GM18511 (cell line): ENCODE data around the gene SCG3.

Source experiments
- ATAC-seq: cut with Tn5 transposase; IDR thresholded peaks from one replicate; pipeline ENCODE4 v1.9.1; 2021; ENCODE audit warnings: mild to moderate bottlenecking, moderate library complexity; ENCODE audit not compliant: unreplicated experiment

Gene SCG3

GRCh38 chr15:51755790-51756189 is 74.5 kb downstream of the SCG3 start:
- no peak for ATAC-seq

GRCh38 chr15:51756482-51756881 is 75.2 kb downstream of the SCG3 start:
- ATAC-seq, result no peak

GRCh38 chr15:51757450-51757849 is 76.1 kb downstream of the SCG3 start:
- no peak for ATAC-seq

- no peak for ATAC-seq
These were observed 77.3 kb downstream of the SCG3 start for GRCh38 chr15:51758645-51759044.

GRCh38 chr15:51759557-51760070 is 78.3 kb downstream of the SCG3 start:
- no peak for ATAC-seq

GRCh38 chr15:51760805-51761204 is 79.5 kb downstream of the SCG3 start:
- ATAC-seq, result no peak

- no peak for ATAC-seq
These were observed 84.4 kb downstream of the SCG3 start for GRCh38 chr15:51765751-51766150.

GRCh38 chr15:51766341-51766740 is 85.0 kb downstream of the SCG3 start:
- no peak for ATAC-seq

- ATAC-seq, result no peak
These were observed 86.7 kb downstream of the SCG3 start for GRCh38 chr15:51768018-51768417.
